T-helper 17 cell (primary cell): ENCODE results near the gene CACNA1B. TPM values are rescaled to one million over a fixed set of nuclear protein-coding genes. Genes with fewer than 3 reads are reported as not detected.

ENCODE experiments used
- ATAC-seq: fragments of 150-1000 bp; cut with Tn5 transposase; 2 replicates; pipeline ENCODE4 v1.10.0; 2021; ENCODE audit warnings: mild to moderate bottlenecking, moderate library complexity
- DNase-seq, 3 donors: peaks; one replicate each; pipeline versions ENCODE4 v3.0.0 to v3.0.0-alpha.2; 2020 to 2021
- H3K9me3 ChIP-seq: one replicate; pipeline ENCODE4 v1.7.0; 2013; ENCODE audit warnings: low read length, mild to moderate bottlenecking; ENCODE audit not compliant: control insufficient read depth, poor library complexity, severe bottlenecking
- H3K27ac Mint-ChIP-seq: one replicate; pipeline ENCODE4 v1.8.0; 2022; ENCODE audit warnings: mild to moderate bottlenecking, moderate library complexity, mixed read lengths
- H3K27me3 Mint-ChIP-seq: one replicate; pipeline ENCODE4 v1.8.0; 2022; ENCODE audit warnings: mixed read lengths
- H3K36me3 Mint-ChIP-seq: one replicate; pipeline ENCODE4 v1.8.0; 2022; ENCODE audit warnings: low read depth, mixed read lengths
- H3K4me1 Mint-ChIP-seq: one replicate; pipeline ENCODE4 v1.8.0; 2022; ENCODE audit warnings: mild to moderate bottlenecking, mixed read lengths
- H3K4me3 Mint-ChIP-seq: one replicate; pipeline ENCODE4 v1.8.0; 2022; ENCODE audit warnings: mild to moderate bottlenecking, moderate library complexity, mixed read lengths
- total RNA-seq, 4 donors: library from RNA in 2 of 4; stranded (reverse) in 2 of 4; gene quantifications; one replicate each; pipeline ENCODE4 v1.2.3 and lab custom pipeline; 2022 to 2026

Gene CACNA1B
- total RNA-seq, 2 donors from 2014 or later: 0.22 TPM; not detected in 1

DNA sequence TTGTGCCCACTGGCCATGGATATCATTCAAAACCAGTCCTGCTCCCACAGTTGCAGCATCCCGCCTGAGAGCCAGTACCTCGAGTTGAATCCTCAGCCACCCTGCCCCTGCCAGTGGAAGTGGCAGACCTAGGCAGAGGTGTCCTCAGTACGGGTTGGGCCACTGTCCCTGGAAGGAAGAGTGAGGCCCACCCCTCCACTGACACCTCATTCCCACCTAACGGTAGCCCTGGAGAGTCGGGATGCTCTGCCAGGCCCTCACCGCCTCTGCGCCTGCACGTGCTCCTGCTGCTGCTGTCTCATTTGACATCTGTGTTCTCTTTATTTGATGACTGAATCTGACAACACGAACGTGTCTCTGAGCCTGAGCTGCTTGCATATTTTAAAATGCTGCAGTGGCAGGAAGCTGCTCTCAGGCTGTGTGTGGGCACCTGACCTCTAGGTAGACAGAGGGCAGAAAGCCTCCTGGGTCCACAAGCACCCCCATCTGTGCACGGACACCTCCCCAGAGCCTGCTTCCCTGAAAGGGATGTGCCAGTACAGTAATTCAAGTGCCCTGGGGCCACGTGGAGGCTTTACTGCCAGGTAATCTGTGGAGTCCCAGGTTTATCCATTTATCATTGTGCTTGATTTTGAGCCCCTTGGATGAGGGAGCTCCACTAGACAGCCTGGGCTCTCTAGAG, 194.7 kb downstream of the CACNA1B start:
- Mint-ChIP-seq H3K4me1 (no peaks in the 10 kb centered on the region), H3K4me3 (no peak overlapping the region), H3K27ac (no peak overlapping the region), H3K27me3 (peaks cover 71% of the 10 kb centered on the region), H3K36me3 (peaks cover 2% of the 10 kb centered on the region)
- DNase-seq (no peak), ATAC-seq (no peak)
- no peaks in the 10 kb centered on the region for H3K9me3 ChIP-seq

DNA sequence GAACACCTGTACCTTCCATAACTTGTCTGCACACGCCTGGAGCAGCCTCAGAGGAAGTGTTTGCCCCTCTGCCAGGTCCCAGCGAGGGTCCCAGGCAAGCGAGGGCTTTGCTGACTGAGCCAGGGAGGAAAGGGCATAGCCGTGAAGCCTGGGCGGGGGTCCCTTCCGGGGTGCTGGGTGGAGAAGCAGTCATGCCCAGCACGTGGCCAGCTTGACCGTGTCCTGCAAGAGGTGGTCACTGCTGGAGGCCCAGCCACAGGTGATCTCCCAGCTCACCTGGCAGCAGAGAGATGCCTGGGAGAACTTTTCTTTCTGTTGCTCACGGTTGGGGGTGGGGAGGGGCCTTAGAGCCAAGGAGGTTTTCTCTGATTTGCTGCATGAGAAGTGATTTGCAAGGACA, 195.3 kb downstream of the CACNA1B start:
- Mint-ChIP-seq H3K4me3 (no peak overlapping the region), H3K27me3 (peaks cover 72% of the 10 kb centered on the region), H3K27ac (no peak overlapping the region), H3K36me3 (peaks cover 5% of the 10 kb centered on the region), H3K4me1 (no peaks in the 10 kb centered on the region)
- no peaks in the 10 kb centered on the region for H3K9me3 ChIP-seq
- ATAC-seq: no peak
- DNase-seq: no peak

DNA sequence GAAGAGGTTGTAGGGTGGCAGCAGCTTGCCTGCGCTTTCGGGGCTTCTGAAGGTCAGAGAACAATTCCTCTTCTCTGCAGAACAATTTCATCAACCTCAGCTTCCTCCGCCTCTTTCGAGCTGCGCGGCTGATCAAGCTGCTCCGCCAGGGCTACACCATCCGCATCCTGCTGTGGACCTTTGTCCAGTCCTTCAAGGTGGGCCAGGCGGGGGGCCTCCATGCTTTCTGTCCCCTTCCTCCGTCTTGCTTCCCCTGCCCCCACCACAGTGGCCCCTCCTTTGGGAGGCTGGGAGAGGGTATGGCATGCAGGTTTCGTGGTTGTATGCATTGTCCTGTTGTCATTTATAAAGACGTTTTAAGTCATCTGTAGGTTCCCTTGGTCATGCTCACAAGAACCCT, 195.8 kb downstream of the CACNA1B start:
- Mint-ChIP-seq H3K4me1 (no peaks in the 10 kb centered on the region), H3K4me3 (no peak overlapping the region), H3K27ac (no peak overlapping the region), H3K27me3 (peaks cover 75% of the 10 kb centered on the region), H3K36me3 (peaks cover 5% of the 10 kb centered on the region)
- no peak for ATAC-seq
- no peaks in the 10 kb centered on the region for H3K9me3 ChIP-seq
- DNase-seq: no peak

DNA sequence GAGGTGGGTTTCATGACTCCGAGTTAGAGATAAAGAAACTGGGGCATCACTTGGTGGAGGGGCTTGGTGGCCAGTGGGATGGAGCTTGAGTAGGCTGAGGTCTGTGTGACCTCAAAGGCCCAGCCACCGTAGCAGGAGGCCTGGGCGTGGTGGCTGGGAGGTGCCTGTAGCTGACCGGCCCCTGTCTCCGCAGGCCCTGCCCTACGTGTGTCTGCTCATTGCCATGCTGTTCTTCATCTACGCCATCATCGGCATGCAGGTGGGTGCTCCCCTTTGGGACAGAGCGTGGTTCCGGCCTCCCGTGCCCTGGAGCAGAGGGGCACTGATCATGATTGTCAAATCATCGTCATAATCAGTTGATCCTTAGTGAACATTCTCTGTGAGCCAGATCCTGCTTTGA, 196.2 kb downstream of the CACNA1B start:
- ATAC-seq (no peak), DNase-seq (no peak)
- H3K9me3 ChIP-seq: no peaks in the 10 kb centered on the region
- Mint-ChIP-seq H3K4me3 (no peak overlapping the region), H3K27ac (no peak overlapping the region), H3K27me3 (peaks cover 79% of the 10 kb centered on the region), H3K4me1 (no peaks in the 10 kb centered on the region), H3K36me3 (peaks cover 5% of the 10 kb centered on the region)

DNA sequence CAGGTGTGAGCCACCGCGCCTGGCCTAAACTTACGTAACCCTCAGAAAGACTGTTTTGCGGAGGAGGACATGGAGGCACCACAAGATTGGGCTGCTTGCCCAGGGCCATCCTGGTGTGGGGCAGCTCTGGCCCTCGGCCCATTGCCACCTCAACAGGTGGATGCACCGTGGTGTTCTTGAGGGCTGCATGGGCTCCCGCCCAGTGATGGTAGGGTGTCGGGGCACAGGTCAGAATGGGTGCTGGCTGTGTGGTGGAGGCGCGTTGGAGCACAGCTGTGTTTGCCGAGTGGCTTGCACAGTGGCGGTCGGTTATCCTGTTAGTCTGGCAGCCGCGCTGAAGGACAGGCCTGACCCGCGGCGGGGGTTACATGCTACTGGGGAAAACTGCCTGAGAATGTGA, 196.9 kb downstream of the CACNA1B start:
- no peaks in the 10 kb centered on the region for H3K9me3 ChIP-seq
- Mint-ChIP-seq H3K4me1 (no peaks in the 10 kb centered on the region), H3K27ac (no peak overlapping the region), H3K36me3 (peaks cover 7% of the 10 kb centered on the region), H3K27me3 (peaks cover 84% of the 10 kb centered on the region), H3K4me3 (no peak overlapping the region)
- ATAC-seq: no peak
- DNase-seq: no peak

DNA sequence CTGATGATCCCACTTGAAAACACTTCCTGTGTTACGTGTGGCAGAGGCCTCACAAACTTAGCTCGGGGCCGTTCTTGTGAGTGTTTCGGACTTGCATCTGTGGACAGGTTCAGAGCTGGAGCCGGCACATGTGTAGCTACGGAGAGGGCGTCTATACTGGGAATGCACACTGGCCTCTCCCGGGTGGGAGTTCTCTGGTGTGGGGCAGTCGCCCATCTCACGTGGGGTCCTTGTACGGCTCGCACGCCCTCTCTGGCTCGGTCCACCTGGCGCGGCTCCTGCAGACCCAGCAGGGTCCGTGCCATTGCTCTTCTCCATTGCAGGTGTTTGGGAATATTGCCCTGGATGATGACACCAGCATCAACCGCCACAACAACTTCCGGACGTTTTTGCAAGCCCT, 197.9 kb downstream of the CACNA1B start:
- peaks cover 82% of the 10 kb centered on the region for H3K27me3 Mint-ChIP-seq
- no peaks in the 10 kb centered on the region for H3K9me3 ChIP-seq
- H3K36me3 Mint-ChIP-seq: peaks cover 11% of the 10 kb centered on the region
- ATAC-seq (no peak), DNase-seq (no peak)
- no peak overlapping the region for H3K4me3 Mint-ChIP-seq
- H3K4me1 Mint-ChIP-seq: no peaks in the 10 kb centered on the region
- H3K27ac Mint-ChIP-seq: no peak overlapping the region

DNA sequence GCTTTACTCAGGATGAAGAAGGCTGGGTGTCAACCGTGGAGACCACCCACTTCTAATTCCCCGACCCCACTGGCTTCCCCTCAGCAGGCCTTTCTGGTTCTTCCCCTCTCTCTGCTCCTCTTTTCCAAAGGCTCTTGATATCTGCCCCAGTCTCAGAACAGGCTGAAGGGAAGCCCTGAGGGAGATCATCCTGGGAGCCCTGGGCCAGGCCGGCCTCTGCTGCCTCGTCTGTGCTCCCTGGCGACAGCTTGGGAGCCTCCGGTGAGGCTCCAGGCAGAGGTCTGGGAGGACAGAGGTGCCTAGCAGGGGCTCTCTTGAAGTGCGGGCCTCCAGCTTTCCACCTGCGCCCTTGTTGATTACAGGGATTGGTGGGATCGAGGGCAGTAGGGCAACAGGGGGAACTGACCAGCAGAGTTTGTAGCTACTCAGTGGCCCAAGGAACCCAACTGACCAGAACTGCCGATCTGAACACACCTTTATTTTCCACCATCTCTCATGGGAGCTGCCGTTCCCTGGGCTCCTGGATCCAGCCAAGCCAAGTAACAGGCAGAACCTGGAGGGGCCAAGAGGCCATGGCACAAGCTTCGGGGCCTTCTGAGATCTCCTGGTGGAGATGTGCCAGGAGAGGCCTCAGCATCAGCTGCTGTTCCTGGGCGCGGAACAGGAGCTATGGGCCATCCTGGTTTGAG, 198.5 kb downstream of the CACNA1B start:
- Mint-ChIP-seq H3K36me3 (peaks cover 11% of the 10 kb centered on the region), H3K4me1 (no peaks in the 10 kb centered on the region), H3K4me3 (no peak overlapping the region), H3K27me3 (peaks cover 79% of the 10 kb centered on the region), H3K27ac (no peak overlapping the region)
- DNase-seq (no peak), ATAC-seq (no peak)
- no peaks in the 10 kb centered on the region for H3K9me3 ChIP-seq

DNA sequence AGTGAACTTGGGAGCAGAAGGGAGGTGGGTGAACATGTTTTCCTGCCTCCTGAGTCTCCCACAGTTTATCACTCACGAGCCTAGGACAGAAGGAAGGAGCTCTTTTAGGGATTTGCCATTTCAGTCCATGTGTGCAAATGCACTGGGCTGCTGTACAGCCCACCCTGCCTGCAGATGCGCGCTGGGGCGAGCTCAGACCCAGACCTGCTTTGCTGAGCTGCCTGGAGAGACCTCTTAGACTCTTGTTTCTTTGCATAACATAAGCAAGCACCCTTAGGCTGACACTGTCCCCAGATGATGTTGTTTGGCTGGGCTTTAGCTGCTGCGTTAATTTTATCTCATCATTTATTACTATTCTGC, 199.0 kb downstream of the CACNA1B start:
- no peak for ATAC-seq
- no peak for DNase-seq
- no peak overlapping the region for H3K27ac Mint-ChIP-seq
- no peak overlapping the region for H3K4me3 Mint-ChIP-seq
- H3K36me3 Mint-ChIP-seq: peaks cover 11% of the 10 kb centered on the region
- no peaks in the 10 kb centered on the region for H3K9me3 ChIP-seq
- H3K27me3 Mint-ChIP-seq: peaks cover 74% of the 10 kb centered on the region
- no peaks in the 10 kb centered on the region for H3K4me1 Mint-ChIP-seq

DNA sequence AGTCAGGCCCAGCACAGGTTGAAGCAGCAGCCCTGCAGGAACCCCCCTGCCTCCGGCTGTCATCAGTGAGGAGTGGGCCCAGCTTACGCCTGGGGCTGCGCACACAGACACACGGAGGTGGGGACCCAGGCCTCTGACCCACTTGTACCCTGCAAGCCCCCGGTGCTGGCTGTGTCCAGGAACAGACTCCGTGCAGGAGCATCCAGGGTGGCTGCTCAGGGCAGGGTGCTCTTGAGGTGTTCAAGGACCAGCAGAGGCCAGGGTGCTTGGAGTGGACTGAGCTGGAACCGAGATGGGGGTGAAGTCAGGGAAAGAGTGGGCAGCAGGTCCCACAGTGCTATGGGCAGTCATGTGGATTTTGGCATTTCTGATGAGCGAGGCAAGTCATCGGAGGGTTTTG, 199.5 kb downstream of the CACNA1B start:
- ATAC-seq (no peak), DNase-seq (no peak)
- peaks cover 69% of the 10 kb centered on the region for H3K27me3 Mint-ChIP-seq
- H3K4me1 Mint-ChIP-seq: no peaks in the 10 kb centered on the region
- no peak overlapping the region for H3K27ac Mint-ChIP-seq
- no peaks in the 10 kb centered on the region for H3K9me3 ChIP-seq
- H3K4me3 Mint-ChIP-seq: no peak overlapping the region
- H3K36me3 Mint-ChIP-seq: peaks cover 11% of the 10 kb centered on the region

DNA sequence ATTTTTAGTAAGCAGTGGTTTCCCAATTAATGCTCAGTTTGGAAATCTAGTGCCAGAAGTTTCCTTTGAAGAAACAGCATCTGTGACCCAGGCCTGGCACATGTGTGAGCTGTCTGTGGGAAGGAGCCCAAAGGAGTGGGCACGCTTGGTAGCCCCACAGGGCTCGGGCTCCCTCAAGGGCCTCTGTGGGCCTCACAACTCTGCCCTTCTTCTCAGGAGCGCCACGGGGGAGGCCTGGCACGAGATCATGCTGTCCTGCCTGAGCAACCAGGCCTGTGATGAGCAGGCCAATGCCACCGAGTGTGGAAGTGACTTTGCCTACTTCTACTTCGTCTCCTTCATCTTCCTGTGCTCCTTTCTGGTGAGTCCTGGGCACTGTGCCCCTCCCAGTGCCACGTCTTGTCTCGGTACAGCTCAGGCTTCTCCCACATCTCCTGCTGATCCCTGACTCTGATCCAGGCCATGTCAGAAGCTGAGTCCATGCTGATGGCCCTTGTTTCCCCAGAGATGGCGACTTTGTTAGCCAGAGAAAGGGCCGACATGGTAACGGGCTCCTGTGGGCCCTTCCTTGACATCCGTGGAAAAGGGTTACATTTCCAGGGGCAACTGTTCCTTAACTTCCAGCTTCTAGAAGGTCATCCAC, 200.4 kb downstream of the CACNA1B start:
- Mint-ChIP-seq H3K4me3 (no peak overlapping the region), H3K27me3 (peaks cover 60% of the 10 kb centered on the region), H3K27ac (no peak overlapping the region), H3K4me1 (no peaks in the 10 kb centered on the region), H3K36me3 (peaks cover 11% of the 10 kb centered on the region)
- H3K9me3 ChIP-seq: no peaks in the 10 kb centered on the region
- no peak for DNase-seq
- ATAC-seq: no peak

DNA sequence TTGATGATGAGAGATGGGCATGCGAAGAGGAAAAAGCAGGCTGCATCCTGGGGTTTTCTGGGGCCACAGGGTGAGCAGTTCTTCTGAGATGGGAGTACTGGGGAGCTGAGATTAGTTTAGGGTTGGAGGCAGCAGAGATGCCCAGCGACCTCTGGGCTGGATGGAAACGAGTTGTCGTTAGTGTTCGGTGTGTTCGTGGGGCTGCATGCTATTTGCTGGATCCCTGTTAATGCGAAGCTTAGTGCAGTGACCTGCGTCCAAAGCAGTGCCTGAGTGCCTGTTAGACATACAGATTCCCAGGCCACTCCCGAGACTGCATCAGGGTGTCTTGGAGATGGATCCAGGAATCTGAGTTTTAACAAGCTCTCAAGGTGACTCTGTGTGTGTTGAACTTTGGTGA, 201.3 kb downstream of the CACNA1B start:
- H3K9me3 ChIP-seq: no peaks in the 10 kb centered on the region
- ATAC-seq: no peak
- H3K4me1 Mint-ChIP-seq: no peaks in the 10 kb centered on the region
- H3K27me3 Mint-ChIP-seq: peaks cover 55% of the 10 kb centered on the region
- DNase-seq: no peak
- H3K36me3 Mint-ChIP-seq: peaks cover 11% of the 10 kb centered on the region
- no peak overlapping the region for H3K27ac Mint-ChIP-seq
- H3K4me3 Mint-ChIP-seq: no peak overlapping the region

DNA sequence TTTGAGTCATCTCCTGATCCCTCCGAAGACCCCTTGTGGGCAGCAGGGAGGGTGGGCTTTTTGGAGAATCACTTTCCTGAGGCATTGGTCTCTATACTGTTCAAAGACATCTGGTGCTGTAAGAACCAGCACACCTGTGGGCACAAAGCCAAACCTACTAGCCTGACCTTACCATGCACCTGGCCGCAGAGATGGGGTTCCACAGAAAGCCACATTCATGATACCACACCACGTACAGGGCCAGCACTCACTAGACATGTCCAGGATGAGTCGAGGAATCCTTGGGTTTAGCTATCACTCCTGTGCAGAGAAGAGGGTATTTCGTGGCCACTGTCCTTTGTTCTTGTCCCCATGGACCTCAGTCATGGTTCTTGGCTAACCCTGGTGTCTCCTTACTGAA, 203.4 kb downstream of the CACNA1B start:
- ATAC-seq (no peak), DNase-seq (no peak)
- H3K27ac Mint-ChIP-seq: no peak overlapping the region

DNA sequence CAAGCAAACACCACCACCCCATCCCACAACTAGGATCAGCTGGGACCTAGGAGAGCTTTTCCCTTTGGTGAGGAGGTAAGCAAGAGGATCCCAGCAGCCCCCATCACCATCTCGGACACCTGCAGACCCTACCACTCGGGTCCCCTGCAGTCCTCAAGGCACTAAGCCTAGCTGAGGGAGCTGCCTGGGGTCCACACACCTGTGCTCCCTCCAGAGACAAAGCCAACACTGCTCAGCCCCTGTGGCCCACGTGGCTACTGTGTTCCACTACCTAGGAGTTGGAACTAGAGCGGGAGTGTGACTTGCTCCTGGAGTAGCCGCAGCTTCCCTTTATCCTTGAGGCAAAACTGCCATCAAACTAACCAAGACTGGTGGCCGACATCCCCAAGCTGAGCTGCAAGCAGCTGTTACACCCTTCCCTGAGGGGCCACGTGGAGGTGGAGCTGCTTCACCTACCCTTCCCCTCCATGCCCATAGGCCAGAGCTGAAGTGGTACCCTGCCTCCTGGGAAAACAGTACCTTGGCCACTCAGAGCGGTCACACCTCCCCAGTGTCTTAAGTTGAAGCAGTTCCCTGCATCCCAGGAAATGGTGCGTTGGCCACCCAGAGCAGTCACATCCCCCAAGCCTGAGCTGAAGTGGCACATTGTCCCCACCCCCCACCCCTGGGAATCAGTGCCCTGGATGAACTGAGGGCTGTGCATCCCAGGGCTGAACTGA, 205.5 kb downstream of the CACNA1B start:
- H3K9me3 ChIP-seq: peaks cover 6% of the 10 kb centered on the region
- DNase-seq (no peak), ATAC-seq (no peak)
- no peak overlapping the region for H3K27ac Mint-ChIP-seq
- H3K4me3 Mint-ChIP-seq: no peak overlapping the region
- H3K4me1 Mint-ChIP-seq: no peaks in the 10 kb centered on the region
- peaks cover 8% of the 10 kb centered on the region for H3K36me3 Mint-ChIP-seq
- peaks cover 24% of the 10 kb centered on the region for H3K27me3 Mint-ChIP-seq

More for the DNA sequence above, 203.4 kb downstream of the CACNA1B start:
- H3K4me3 Mint-ChIP-seq: no peak overlapping the region
- peaks cover 43% of the 10 kb centered on the region for H3K27me3 Mint-ChIP-seq
- H3K36me3 Mint-ChIP-seq: peaks cover 11% of the 10 kb centered on the region
- H3K9me3 ChIP-seq: no peaks in the 10 kb centered on the region
- no peaks in the 10 kb centered on the region for H3K4me1 Mint-ChIP-seq
